ENCODE measurements around the gene ALPI.

ALPI gene

GRCh38 chr2:232490221-232491138, 34.5 kb downstream of the ALPI start:
- no peaks in the 10 kb centered on the region for H3K36me3 ChIP-seq (ENCODE audit: control insufficient read depth in 5 of 5, insufficient read depth in 5 of 5, low read length in 5 of 5)
- no peak overlapping the region for H3K27ac ChIP-seq (ENCODE audit: low read depth, low read length)
- peaks cover 27 to 43% (median 38%) of the 10 kb centered on the region in 5 donors for H3K27me3 ChIP-seq (ENCODE audit: control insufficient read depth in 5 of 5, insufficient read depth in 4 of 5, low read length in 5 of 5)
- no peak overlapping the region for H3K9ac ChIP-seq (ENCODE audit: low read length in 5 of 5)
- H3K4me3 ChIP-seq (ENCODE audit: low read depth in 1 of 5, low read length in 5 of 5): no peak overlapping the region
- peaks cover 0 to 19% (median 9%) of the 10 kb centered on the region in 5 donors for H3K4me1 ChIP-seq (ENCODE audit: control insufficient read depth in 5 of 5, insufficient read depth in 5 of 5, low read length in 5 of 5)
- no peaks in the 10 kb centered on the region for H3K9me3 ChIP-seq (ENCODE audit: control insufficient read depth in 5 of 5, low read length in 5 of 5)

GRCh38 chr2:232491139-232491780, 35.3 kb downstream of the ALPI start:
- H3K27ac ChIP-seq (ENCODE audit: low read depth, low read length): no peak overlapping the region
- H3K9ac ChIP-seq (ENCODE audit: low read length in 5 of 5): no peak overlapping the region
- no peaks in the 10 kb centered on the region for H3K9me3 ChIP-seq (ENCODE audit: control insufficient read depth in 5 of 5, low read length in 5 of 5)
- no peak overlapping the region for H3K4me3 ChIP-seq (ENCODE audit: low read depth in 1 of 5, low read length in 5 of 5)
- peaks cover 0 to 12% (median 5%) of the 10 kb centered on the region in 5 donors for H3K4me1 ChIP-seq (ENCODE audit: control insufficient read depth in 5 of 5, insufficient read depth in 5 of 5, low read length in 5 of 5)
- no peaks in the 10 kb centered on the region for H3K36me3 ChIP-seq (ENCODE audit: control insufficient read depth in 5 of 5, insufficient read depth in 5 of 5, low read length in 5 of 5)
- H3K27me3 ChIP-seq (ENCODE audit: control insufficient read depth in 5 of 5, insufficient read depth in 4 of 5, low read length in 5 of 5): peaks cover 22 to 38% (median 30%) of the 10 kb centered on the region in 5 donors

GRCh38 chr2:232492236-232492848, 36.4 kb downstream of the ALPI start:
- Histone ChIP-seq H3K9me3 (ENCODE audit: control insufficient read depth in 5 of 5, low read length in 5 of 5) (no peaks in the 10 kb centered on the region), H3K27me3 (ENCODE audit: control insufficient read depth in 5 of 5, insufficient read depth in 4 of 5, low read length in 5 of 5) (peaks cover 14 to 31% (median 25%) of the 10 kb centered on the region in 5 donors), H3K27ac (ENCODE audit: low read depth, low read length) (no peak overlapping the region), H3K4me3 (ENCODE audit: low read depth in 1 of 5, low read length in 5 of 5) (no peak overlapping the region), H3K9ac (ENCODE audit: low read length in 5 of 5) (no peak overlapping the region), H3K36me3 (ENCODE audit: control insufficient read depth in 5 of 5, insufficient read depth in 5 of 5, low read length in 5 of 5) (no peaks in the 10 kb centered on the region), H3K4me1 (ENCODE audit: control insufficient read depth in 5 of 5, insufficient read depth in 5 of 5, low read length in 5 of 5) (peaks cover 0 to 3% (median 0%) of the 10 kb centered on the region in 5 donors)

- Histone ChIP-seq H3K9me3 (ENCODE audit: control insufficient read depth in 5 of 5, low read length in 5 of 5) (no peaks in the 10 kb centered on the region), H3K4me3 (ENCODE audit: low read depth in 1 of 5, low read length in 5 of 5) (no peak overlapping the region), H3K27me3 (ENCODE audit: control insufficient read depth in 5 of 5, insufficient read depth in 4 of 5, low read length in 5 of 5) (peaks cover 11 to 31% (median 22%) of the 10 kb centered on the region in 5 donors), H3K4me1 (ENCODE audit: control insufficient read depth in 5 of 5, insufficient read depth in 5 of 5, low read length in 5 of 5) (no peaks in the 10 kb centered on the region), H3K36me3 (ENCODE audit: control insufficient read depth in 5 of 5, insufficient read depth in 5 of 5, low read length in 5 of 5) (no peaks in the 10 kb centered on the region), H3K27ac (ENCODE audit: low read depth, low read length) (no peak overlapping the region), H3K9ac (ENCODE audit: low read length in 5 of 5) (no peak overlapping the region)
Measured at GRCh38 chr2:232492963-232493700, 37.2 kb downstream of the ALPI start.

- Histone ChIP-seq H3K36me3 (ENCODE audit: control insufficient read depth in 5 of 5, insufficient read depth in 5 of 5, low read length in 5 of 5) (no peaks in the 10 kb centered on the region), H3K4me3 (ENCODE audit: low read depth in 1 of 5, low read length in 5 of 5) (no peak overlapping the region), H3K9ac (ENCODE audit: low read length in 5 of 5) (no peak overlapping the region), H3K9me3 (ENCODE audit: control insufficient read depth in 5 of 5, low read length in 5 of 5) (no peaks in the 10 kb centered on the region), H3K27ac (ENCODE audit: low read depth, low read length) (no peak overlapping the region), H3K4me1 (ENCODE audit: control insufficient read depth in 5 of 5, insufficient read depth in 5 of 5, low read length in 5 of 5) (no peaks in the 10 kb centered on the region), H3K27me3 (ENCODE audit: control insufficient read depth in 5 of 5, insufficient read depth in 4 of 5, low read length in 5 of 5) (peaks cover 7 to 25% (median 21%) of the 10 kb centered on the region in 5 donors)
Measured at GRCh38 chr2:232493701-232494474, 37.9 kb downstream of the ALPI start.

- Histone ChIP-seq H3K9me3 (ENCODE audit: control insufficient read depth in 5 of 5, low read length in 5 of 5) (no peaks in the 10 kb centered on the region), H3K27ac (ENCODE audit: low read depth, low read length) (no peak overlapping the region), H3K36me3 (ENCODE audit: control insufficient read depth in 5 of 5, insufficient read depth in 5 of 5, low read length in 5 of 5) (no peaks in the 10 kb centered on the region), H3K27me3 (ENCODE audit: control insufficient read depth in 5 of 5, insufficient read depth in 4 of 5, low read length in 5 of 5) (peaks cover 4 to 22% (median 19%) of the 10 kb centered on the region in 5 donors), H3K4me1 (ENCODE audit: control insufficient read depth in 5 of 5, insufficient read depth in 5 of 5, low read length in 5 of 5) (no peaks in the 10 kb centered on the region), H3K9ac (ENCODE audit: low read length in 5 of 5) (no peak overlapping the region), H3K4me3 (ENCODE audit: low read depth in 1 of 5, low read length in 5 of 5) (no peak overlapping the region)
Measured at GRCh38 chr2:232494542-232494941, 38.6 kb downstream of the ALPI start.

GRCh38 chr2:232495292-232495691, 39.3 kb downstream of the ALPI start:
- no peak overlapping the region for H3K27ac ChIP-seq (ENCODE audit: low read depth, low read length)
- H3K9ac ChIP-seq (ENCODE audit: low read length in 5 of 5): no peak overlapping the region
- peaks cover 3 to 19% (median 15%) of the 10 kb centered on the region in 5 donors for H3K27me3 ChIP-seq (ENCODE audit: control insufficient read depth in 5 of 5, insufficient read depth in 4 of 5, low read length in 5 of 5)

GRCh38 chr2:232496501-232497270, 40.7 kb downstream of the ALPI start:
- Histone ChIP-seq H3K4me1 (ENCODE audit: control insufficient read depth in 5 of 5, insufficient read depth in 5 of 5, low read length in 5 of 5) (no peaks in the 10 kb centered on the region), H3K27ac (ENCODE audit: low read depth, low read length) (no peak overlapping the region), H3K9me3 (ENCODE audit: control insufficient read depth in 5 of 5, low read length in 5 of 5) (no peaks in the 10 kb centered on the region), H3K27me3 (ENCODE audit: control insufficient read depth in 5 of 5, insufficient read depth in 4 of 5, low read length in 5 of 5) (peaks cover 11 to 27% (median 23%) of the 10 kb centered on the region in 5 donors), H3K36me3 (ENCODE audit: control insufficient read depth in 5 of 5, insufficient read depth in 5 of 5, low read length in 5 of 5) (no peaks in the 10 kb centered on the region), H3K4me3 (ENCODE audit: low read depth in 1 of 5, low read length in 5 of 5) (no peak overlapping the region), H3K9ac (ENCODE audit: low read length in 5 of 5) (no peak overlapping the region)

More at GRCh38 chr2:232495292-232495691, 39.3 kb downstream of the ALPI start:
- no peaks in the 10 kb centered on the region for H3K9me3 ChIP-seq (ENCODE audit: control insufficient read depth in 5 of 5, low read length in 5 of 5)
- H3K36me3 ChIP-seq (ENCODE audit: control insufficient read depth in 5 of 5, insufficient read depth in 5 of 5, low read length in 5 of 5): no peaks in the 10 kb centered on the region
- H3K4me3 ChIP-seq (ENCODE audit: low read depth in 1 of 5, low read length in 5 of 5): no peak overlapping the region
- H3K4me1 ChIP-seq (ENCODE audit: control insufficient read depth in 5 of 5, insufficient read depth in 5 of 5, low read length in 5 of 5): no peaks in the 10 kb centered on the region
